ENCODE measurements around the gene FSTL3.

GRCh38 chr19:658916-659839, 17.0 kb upstream of the FSTL3 start:
- TF ChIP-seq EZH2 (IDR thresholded peaks at IDR 0.05) (no peak), POLR2AphosphoS5 (IDR thresholded peaks at IDR 0.05; ENCODE audit: borderline replicate concordance, low read depth, low read length) (no peak)
